CD4-positive, alpha-beta T cell (primary cell): ENCODE data around the gene TICRR. TPM values are rescaled to one million over a fixed set of nuclear protein-coding genes. Genes with fewer than 3 reads are reported as not detected.

Source experiments
- ATAC-seq: fragments of 200-7000 bp; cut with Tn5 transposase; one replicate; pipeline ENCODE4 v1.10.0; 2022; ENCODE audit warnings: mild to moderate bottlenecking; ENCODE audit not compliant: poor library complexity
- CTCF ChIA-PET: fragments of 350-600 bp; sonication (Branson Sonifier 250); formaldehyde crosslinking; loops from one replicate; lab custom pipeline; 2021; ENCODE audit warnings: antibody characterized with exemption, inconsistent platforms; lab: Charles Lee
- POLR2A ChIA-PET: fragments of 350-600 bp; sonication (Branson Sonifier 250); formaldehyde crosslinking; loops from one replicate; lab custom pipeline; 2021; ENCODE audit warnings: antibody characterized with exemption, inconsistent platforms; lab: Charles Lee
- DNase-seq, 14 experiments: peaks; one replicate each; pipeline ENCODE4 v3.0.0-alpha.2; 2013 to 2020; ENCODE audit warnings: mixed read lengths in 2 of 14
- H3K27ac ChIP-seq, 2 donors: one replicate each; pipeline versions ENCODE4 v1.5.1 to v1.7.0; 2013; ENCODE audit warnings: low read length in 2 of 2, low read depth in 1 of 2, mild to moderate bottlenecking in 1 of 2
- H3K27me3 ChIP-seq, 2 experiments: 1 replicate in 1 of 2; 2 replicates in 1 of 2; pipeline versions ENCODE4 v1.6.1 to v1.7.0; 2013; ENCODE audit warnings: low read length in 2 of 2, control low read depth in 1 of 2, mild to moderate bottlenecking in 1 of 2, moderate library complexity in 1 of 2; ENCODE audit not compliant: insufficient read depth in 2 of 2, control insufficient read depth in 1 of 2
- H3K36me3 ChIP-seq: one replicate; pipeline ENCODE4 v1.6.1; 2013; ENCODE audit warnings: low read length, control low read depth; ENCODE audit not compliant: insufficient read depth
- H3K4me1 ChIP-seq: one replicate; pipeline ENCODE4 v1.6.1; 2013; ENCODE audit warnings: low read length, control low read depth; ENCODE audit not compliant: insufficient read depth
- H3K4me3 ChIP-seq: one replicate; pipeline ENCODE4 v1.5.1; 2013; ENCODE audit warnings: mild to moderate bottlenecking, low read length, moderate library complexity
- H3K9me3 ChIP-seq, 2 experiments: 1 replicate in 1 of 2; 2 replicates in 1 of 2; pipeline versions ENCODE4 v1.6.1 to v1.7.0; 2013; ENCODE audit warnings: low read length in 2 of 2, mild to moderate bottlenecking in 2 of 2, control low read depth in 1 of 2, moderate library complexity in 1 of 2; ENCODE audit not compliant: control insufficient read depth in 1 of 2, insufficient read depth in 1 of 2
- H3K27ac Mint-ChIP-seq: one replicate; pipeline ENCODE4 v1.8.0; 2020; ENCODE audit warnings: mixed read lengths
- H3K27me3 Mint-ChIP-seq: one replicate; pipeline ENCODE4 v1.8.0; 2021; ENCODE audit warnings: mixed read lengths
- H3K36me3 Mint-ChIP-seq: one replicate; pipeline ENCODE4 v1.8.0; 2021; ENCODE audit warnings: low read depth, mixed read lengths
- H3K4me1 Mint-ChIP-seq: one replicate; pipeline ENCODE4 v1.8.0; 2021; ENCODE audit warnings: low read depth, mixed read lengths
- H3K4me3 Mint-ChIP-seq: one replicate; pipeline ENCODE4 v1.8.0; 2020; ENCODE audit warnings: mild to moderate bottlenecking, mixed read lengths
- H3K9me3 Mint-ChIP-seq: one replicate; pipeline ENCODE4 v1.8.0; 2020; ENCODE audit warnings: mixed read lengths
- CTCF ChIP-seq: fragments of 200-600 bp; IDR thresholded peaks from one replicate; pipeline ENCODE4 v1.8.0; 2022; ENCODE audit warnings: antibody characterized with exemption, mild to moderate bottlenecking
- intact Hi-C, 2 experiments: fragments of 100-400 bp; cut with DNase I in 1 of 2; cut with micrococcal nuclease in 1 of 2; formaldehyde crosslinking; loops; one replicate each; pipeline versions ENCODE4 v1.15.1 to v1.9.0; 2023 to 2025; cut with DNase I, micrococcal nuclease
- total RNA-seq, 174 experiments: library from RNA in 2 of 174; stranded (reverse) in 2 of 174; gene quantifications; one replicate each; pipeline ENCODE4 v1.2.3 and lab custom pipeline; 2021 to 2026

Gene TICRR
- total RNA-seq, 2 experiments from 2014 or later: 0.05 to 0.06 TPM

GRCh38 chr15:89556413-89557262 lies 18.6 kb upstream of the TICRR start:
- CTCF ChIA-PET: no interaction called here
- POLR2A ChIA-PET: no interaction called here
- peak; percentile 88 for TF ChIP-seq CTCF
- H3K4me3 ChIP-seq: no peak overlapping the region
- H3K4me1 ChIP-seq: no peaks in the 10 kb centered on the region
- H3K4me1 Mint-ChIP-seq: no peaks in the 10 kb centered on the region
- intact Hi-C loops: loop anchor here in 1 of 2 experiments (2.0 kb wide), 1 partner anchor 198 kb away; no protein-coding TSS in a partner anchor
- H3K36me3 Mint-ChIP-seq: no peaks in the 10 kb centered on the region
- DNase-seq (peak in 11 of 14 experiments; percentile 13 to 73 (median 30)), ATAC-seq (no peak)
- no peak overlapping the region for H3K4me3 Mint-ChIP-seq
- no peaks in the 10 kb centered on the region for H3K9me3 ChIP-seq
- H3K9me3 Mint-ChIP-seq: no peaks in the 10 kb centered on the region
- H3K27ac Mint-ChIP-seq: no peak overlapping the region
- H3K27me3 ChIP-seq: peaks cover 3 to 13% of the 10 kb centered on the region in 2 experiments
- H3K27ac ChIP-seq: no peak overlapping the region
- H3K36me3 ChIP-seq: no peaks in the 10 kb centered on the region
- H3K27me3 Mint-ChIP-seq: peaks cover 17% of the 10 kb centered on the region

- intact Hi-C loops: no loop called here
- no peak overlapping the region for H3K27ac Mint-ChIP-seq
- ATAC-seq: no peak
- DNase-seq: no peak
- H3K27me3 ChIP-seq: peaks cover 3 to 13% of the 10 kb centered on the region in 2 experiments
- no peak overlapping the region for H3K27ac ChIP-seq
- no peak overlapping the region for H3K4me3 ChIP-seq
- no peaks in the 10 kb centered on the region for H3K36me3 Mint-ChIP-seq
- TF ChIP-seq CTCF: no peak
- ChIA-PET CTCF (no interaction called here), POLR2A (no interaction called here)
- H3K9me3 ChIP-seq: no peaks in the 10 kb centered on the region
- H3K4me1 ChIP-seq: no peaks in the 10 kb centered on the region
- no peak overlapping the region for H3K4me3 Mint-ChIP-seq
- H3K36me3 ChIP-seq: no peaks in the 10 kb centered on the region
- H3K9me3 Mint-ChIP-seq: no peaks in the 10 kb centered on the region
- H3K27me3 Mint-ChIP-seq: peaks cover 26% of the 10 kb centered on the region
- no peaks in the 10 kb centered on the region for H3K4me1 Mint-ChIP-seq
Measured at GRCh38 chr15:89559769-89560264, 15.5 kb upstream of the TICRR start.

GRCh38 chr15:89566181-89566580 lies 9.1 kb upstream of the TICRR start:
- no peak overlapping the region for H3K4me3 ChIP-seq
- intact Hi-C loops: no loop called here
- no peaks in the 10 kb centered on the region for H3K36me3 Mint-ChIP-seq
- ChIA-PET CTCF (no interaction called here), POLR2A (no interaction called here)
- H3K27ac ChIP-seq: no peak overlapping the region
- H3K4me3 Mint-ChIP-seq: no peak overlapping the region
- H3K4me1 Mint-ChIP-seq: no peaks in the 10 kb centered on the region
- DNase-seq (no peak), ATAC-seq (no peak)
- H3K27ac Mint-ChIP-seq: no peak overlapping the region
- no peaks in the 10 kb centered on the region for H3K27me3 ChIP-seq
- H3K9me3 Mint-ChIP-seq: no peaks in the 10 kb centered on the region
- H3K4me1 ChIP-seq: no peaks in the 10 kb centered on the region
- H3K36me3 ChIP-seq: no peaks in the 10 kb centered on the region
- peaks cover 41% of the 10 kb centered on the region for H3K27me3 Mint-ChIP-seq
- TF ChIP-seq CTCF: no peak
- H3K9me3 ChIP-seq: no peaks in the 10 kb centered on the region
